Kidney tubule cell (primary cell): ENCODE data around the gene ABI3.
A peak's percentile ranks its signal among the peaks of the same experiment; 100 is the strongest.
"Not testable (repeated sequence)": the region's sequence is repeated elsewhere in the genome, so short reads cannot be mapped to it uniquely, and the experiment has no call there.

Source experiments
- DNase-seq: peaks from one replicate; pipeline ENCODE4 v3.0.0-alpha.2; 2018; ENCODE audit warnings: low spot score

The ABI3 gene

GRCh38 chr17:49252148-49252695, 41.7 kb downstream of the ABI3 start:
- no peak for DNase-seq

DNA sequence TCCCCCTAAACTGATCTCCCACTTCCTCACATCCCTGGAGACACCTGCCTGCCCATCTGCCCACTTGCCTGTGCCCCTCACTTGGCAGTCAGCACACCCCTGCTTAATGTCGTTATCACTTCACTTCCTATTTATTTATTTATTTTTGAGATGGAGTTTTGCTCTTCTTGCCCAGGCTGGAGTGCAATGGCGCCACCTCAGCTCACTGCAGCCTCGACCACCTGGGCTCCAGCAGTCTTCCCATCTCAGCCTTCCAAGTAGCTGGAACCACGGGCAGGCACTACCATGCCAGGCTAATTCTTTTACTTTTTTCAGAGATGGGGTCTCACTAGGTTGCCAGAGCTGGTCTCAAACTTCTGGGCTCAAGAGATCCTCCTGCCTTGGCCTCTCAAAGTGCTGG, 43.6 kb downstream of the ABI3 start:
- no peak for DNase-seq

DNA sequence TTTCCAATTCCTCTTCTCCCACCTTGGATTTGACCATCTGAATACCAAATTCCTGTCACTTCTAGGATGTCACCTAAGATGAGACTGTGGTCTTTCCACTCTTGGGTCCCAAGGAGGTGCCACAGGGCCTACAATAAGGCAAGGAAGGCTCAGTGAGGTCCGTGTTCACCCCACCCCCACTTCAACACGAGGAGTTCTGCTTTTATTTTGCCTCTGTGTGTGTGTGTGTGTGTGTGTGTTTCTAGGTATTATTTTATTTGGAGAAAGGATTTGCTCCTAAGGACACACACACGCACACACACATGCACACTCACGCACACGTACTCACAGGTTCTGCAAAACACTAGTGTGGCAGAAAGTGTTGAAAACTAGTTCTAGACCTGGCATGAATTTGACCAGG, 44.6 kb downstream of the ABI3 start:
- DNase-seq, result no peak

- no peak for DNase-seq
Observed at GRCh38 chr17:49258394-49258793, 47.9 kb downstream of the ABI3 start.

GRCh38 chr17:49259663-49260010, 49.1 kb downstream of the ABI3 start:
- DNase-seq, result no peak

DNA sequence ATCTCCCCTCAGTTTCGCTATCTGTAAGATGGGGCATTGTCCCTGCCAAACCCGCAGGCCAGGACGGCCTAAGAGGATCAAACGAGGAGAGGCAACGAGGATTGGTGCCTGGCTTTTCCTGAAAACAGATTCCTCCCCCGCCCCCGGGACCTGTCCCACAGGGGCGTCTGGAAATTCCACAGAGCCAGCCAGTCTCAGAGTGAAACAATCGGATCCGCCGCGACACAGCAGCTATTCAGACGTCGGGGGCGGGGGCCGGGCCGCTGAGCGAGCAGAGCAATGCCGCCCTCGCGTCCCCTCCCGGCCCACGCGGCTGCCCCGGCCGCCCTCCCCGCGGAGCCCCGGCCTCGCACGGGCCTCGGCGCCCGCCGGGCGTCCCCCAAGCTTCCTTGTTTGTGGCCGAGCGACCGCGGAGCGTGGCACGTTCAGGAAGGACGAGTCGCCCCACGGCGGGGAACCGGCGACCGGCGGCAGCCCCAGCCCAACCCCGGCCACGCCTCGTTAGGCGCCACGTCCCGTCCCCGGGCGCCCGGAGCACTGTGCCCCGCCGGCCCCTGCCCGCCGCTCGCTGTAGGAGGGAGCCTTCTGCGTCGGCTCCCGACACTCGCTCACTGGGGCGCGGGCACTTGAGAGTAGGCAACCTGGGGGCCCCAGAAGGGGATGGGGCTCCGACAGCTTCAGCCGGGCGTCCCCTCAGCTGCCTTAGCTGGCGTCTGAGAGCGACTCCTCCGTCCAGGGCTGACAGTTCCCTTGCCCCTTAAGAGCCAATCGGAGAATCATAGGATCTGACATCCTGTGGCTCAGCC, 49.7 kb downstream of the ABI3 start:
- DNase-seq, result peak; percentile 84

GRCh38 chr17:49260817-49261291, 50.3 kb downstream of the ABI3 start:
- no peak for DNase-seq

GRCh38 chr17:49261540-49261939, 51.0 kb downstream of the ABI3 start:
- not testable (repeated sequence) for DNase-seq

DNA sequence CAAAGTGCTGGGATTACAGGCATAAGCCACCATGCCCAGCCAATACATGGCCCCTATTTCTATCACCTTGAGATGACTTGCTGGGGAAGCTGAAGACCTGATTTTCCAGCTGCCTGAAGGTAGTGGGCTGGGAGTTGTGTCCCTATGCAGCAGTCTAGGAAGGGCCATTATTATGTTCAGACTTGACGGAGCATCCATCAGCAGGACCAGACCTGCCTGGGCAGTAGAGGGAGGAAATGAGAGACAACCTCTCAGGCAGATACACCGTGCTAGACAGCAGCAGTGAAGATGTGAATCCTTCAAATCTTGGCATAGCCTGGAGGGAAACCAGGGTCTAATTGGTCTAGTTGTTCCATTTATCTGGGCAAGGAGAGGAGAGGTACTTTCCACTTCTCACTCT, 55.7 kb downstream of the ABI3 start:
- DNase-seq, result no peak

GRCh38 chr17:49267912-49268311, 57.4 kb downstream of the ABI3 start:
- DNase-seq, result no peak

DNA sequence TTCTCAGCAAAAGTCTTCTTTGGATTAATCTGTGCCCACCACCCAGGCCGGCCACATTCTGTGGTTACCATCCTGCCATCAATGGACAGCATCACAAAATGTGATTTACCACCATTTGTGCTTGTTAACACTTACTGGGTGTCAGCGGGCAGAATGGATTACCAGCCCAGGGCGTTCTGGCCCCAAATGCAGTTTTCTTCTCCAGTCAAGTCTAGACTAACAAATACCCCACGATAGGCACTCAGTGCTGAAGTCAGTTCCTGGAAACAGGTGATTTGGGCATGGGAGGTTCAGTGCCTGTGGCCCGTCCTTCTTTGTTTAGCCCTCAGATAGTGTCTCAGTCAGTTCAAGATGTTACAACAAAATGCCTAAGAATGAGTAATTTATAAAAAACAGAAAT, 58.8 kb downstream of the ABI3 start:
- no peak for DNase-seq
